ENCODE data around the gene LUC7L3. TPM values are rescaled to one million over a fixed set of nuclear protein-coding genes. Genes with fewer than 3 reads are reported as not detected.
A peak's percentile ranks its signal among the peaks of the same experiment; 100 is the strongest.

The LUC7L3 gene
- polyA plus RNA-seq, 2 of the 4 experiments (the other 2 are of a cell fraction) = 209 to 211 TPM

- Histone ChIP-seq H3K27ac (no peak overlapping the region), H3K4me2 (peak overlapping the region; percentile 4; the same call in 2 of the 3 replicates), H3K4me1 (peaks cover 82% of the 10 kb centered on the region), H3K4me3 (no peak overlapping the region), H3K9me3 (no peaks in the 10 kb centered on the region)
- DNase-seq (ENCODE audit: low read depth in 1 of 2, low spot score in 1 of 2) (no peak), FAIRE-seq (no peak), ATAC-seq (no peak)
- ChIA-PET POLR2A (no interaction called here), CTCF (interaction anchor here (0.6 to 1.6 kb wide), 7 partner anchors 8 to 176 kb away, joined by 3 to 6 read pairs (median 3); no protein-coding TSS in a partner anchor)
- TF ChIP-seq FOSL2 (IDR thresholded peaks at IDR 0.05) = no peak
- no peak for TF ChIP-seq FOSL2 (CRISPR knock-in tag; IDR thresholded peaks at IDR 0.05)
- TF ChIP-seq TFCP2L1 (CRISPR knock-in tag; IDR thresholded peaks at IDR 0.05) = no peak
- WGBS (ENCODE audit: missing lambda C conversion rate) = 86% methylated on average over 12 of the region's 12 CpGs
These were observed 6.6 kb downstream of the LUC7L3 start for GRCh38 chr17:50725769-50726655.

- ChIA-PET CTCF (interaction anchor here (0.5 to 2.4 kb wide), 8 partner anchors 10 to 222 kb away, joined by 3 to 7 read pairs (median 3); no protein-coding TSS in a partner anchor), POLR2A (interaction anchor here (2.0 kb wide), 1 partner anchor 9 kb away, joined by 6 read pairs; the partner anchor contains the start of gene LUC7L3)
- DNase-seq (ENCODE audit: low read depth in 1 of 2, low spot score in 1 of 2) (no peak), FAIRE-seq (no peak), ATAC-seq (no peak)
- Histone ChIP-seq H3K27ac (no peak overlapping the region), H3K4me3 (no peak overlapping the region), H3K4me2 (no peak overlapping the region; the same call in 2 of the 3 replicates), H3K9me3 (no peaks in the 10 kb centered on the region), H3K4me1 (peaks cover 76% of the 10 kb centered on the region)
- WGBS (ENCODE audit: missing lambda C conversion rate) = 68% methylated on average over 2 of the region's 2 CpGs
- no peak for TF ChIP-seq RAD21 (conservative IDR thresholded peaks at IDR 0.05 in 1 of 2, IDR thresholded peaks at IDR 0.05 in 1 of 2)
- TF ChIP-seq MAX (IDR thresholded peaks at IDR 0.05) = no peak
- TF ChIP-seq ESRRA (IDR thresholded peaks at IDR 0.05; ENCODE audit: borderline replicate concordance, low read length) = no peak
- TF ChIP-seq GATA3 (IDR thresholded peaks at IDR 0.05; ENCODE audit: borderline replicate concordance) = no peak
- TF ChIP-seq CEBPB (IDR thresholded peaks at IDR 0.05) = no peak
- no peak for TF ChIP-seq MAFK (IDR thresholded peaks at IDR 0.05; ENCODE audit: partially characterized antibody)
- no peak for TF ChIP-seq PHF8 (IDR thresholded peaks at IDR 0.05; ENCODE audit: borderline replicate concordance, low read depth)
- TF ChIP-seq E2F6 (IDR thresholded peaks at IDR 0.05; ENCODE audit: borderline replicate concordance, low read depth) = no peak
- no peak for TF ChIP-seq FOSB (CRISPR knock-in tag; IDR thresholded peaks at IDR 0.05)
- TF ChIP-seq BCL3 (IDR thresholded peaks at IDR 0.05) = no peak
- TF ChIP-seq TP53 (CRISPR knock-in tag; IDR thresholded peaks at IDR 0.05) = no peak
These were observed 8.7 kb downstream of the LUC7L3 start for GRCh38 chr17:50728112-50728429.

GRCh38 chr17:50728881-50729765, 9.7 kb downstream of the LUC7L3 start:
- peaks cover 66% of the 10 kb centered on the region for H3K4me1 ChIP-seq
- ChIA-PET CTCF (interaction anchor here (0.5 to 2.4 kb wide), 6 partner anchors 34 to 182 kb away, joined by 3 to 7 read pairs (median 4); partner anchors contain the start of gene SPATA20), POLR2A (interaction anchor here (2.0 to 2.7 kb wide), 2 partner anchors 10 kb away, joined by 6 to 9 read pairs; partner anchors contain the start of gene LUC7L3)
- FAIRE-seq (no peak), DNase-seq (ENCODE audit: low read depth in 1 of 2, low spot score in 1 of 2) (no peak), ATAC-seq (peak; percentile 12 to 23; a peak in 1 of 6 replicates)
- 78% methylated on average over 5 of the region's 5 CpGs for WGBS (ENCODE audit: missing lambda C conversion rate)
- H3K4me2 ChIP-seq = peak overlapping the region; percentile 19; the same call in 1 of the 3 replicates
- no peak overlapping the region for H3K27ac ChIP-seq
- TF ChIP-seq USF2 (IDR thresholded peaks at IDR 0.05) (no peak), CEBPB (IDR thresholded peaks at IDR 0.05) (no peak), HOXA7 (CRISPR knock-in tag; IDR thresholded peaks at IDR 0.05) (no peak), RCOR1 (IDR thresholded peaks at IDR 0.05; ENCODE audit: low read depth, low read length) (no peak), CHD4 (IDR thresholded peaks at IDR 0.05; ENCODE audit: borderline replicate concordance) (no peak), MAX (IDR thresholded peaks at IDR 0.05) (no peak), JUNB (IDR thresholded peaks at IDR 0.05) (no peak), MAFK (IDR thresholded peaks at IDR 0.05; ENCODE audit: partially characterized antibody) (no peak), EHF (CRISPR knock-in tag; IDR thresholded peaks at IDR 0.05) (no peak)
- no peak overlapping the region for H3K4me3 ChIP-seq
- H3K9me3 ChIP-seq = no peaks in the 10 kb centered on the region
